HEK293 (cell line): ENCODE data around the gene UACA.

Experiments
- CTCF ChIA-PET: fragments of 350-600 bp; formaldehyde crosslinking; extraction: SDS; loops from one replicate; lab custom pipeline; 2021; ENCODE audit warnings: antibody characterized with exemption; lab: Yijun Ruan, JAX
- POLR2A ChIA-PET: fragments of 300-600 bp; formaldehyde crosslinking; extraction: SDS; loops from one replicate; lab custom pipeline; 2020; ENCODE audit warnings: antibody characterized with exemption, inconsistent platforms; lab: Yijun Ruan, JAX
- H3K27ac ChIP-seq: fragments of 200-500 bp; sonication (Bioruptor generic); 2 replicates; pipeline ENCODE4 v1.5.1; 2014; ENCODE audit warnings: low read depth, low read length, control low read depth, inconsistent platforms; ENCODE audit errors: extremely low read depth
- H3K36me3 ChIP-seq, 2 experiments: fragments of 200-500 bp in 1 of 2; sonication (Bioruptor generic) in 1 of 2; 1 replicate in 1 of 2; 2 replicates in 1 of 2; pipeline ENCODE4 v1.5.1; 2014 to 2017; ENCODE audit warnings: inconsistent platforms in 2 of 2, low read length in 2 of 2; ENCODE audit not compliant: control insufficient read depth in 2 of 2, insufficient read depth in 1 of 2
- H3K4me1 ChIP-seq: fragments of 200-500 bp; sonication (Bioruptor generic); 2 replicates; pipeline ENCODE4 v1.5.1; 2014; ENCODE audit warnings: mild to moderate bottlenecking, low read length, inconsistent platforms; ENCODE audit not compliant: control insufficient read depth, insufficient read depth
- H3K4me3 ChIP-seq: 2 replicates; pipeline ENCODE4 v1.5.1; 2011; ENCODE audit warnings: low read depth, mild to moderate bottlenecking, control low read depth, low read length, moderate library complexity
- H3K9me3 ChIP-seq: fragments of 200-500 bp; sonication (Bioruptor generic); 2 replicates; pipeline ENCODE4 v1.5.1; 2014; ENCODE audit warnings: low read depth, low read length, inconsistent platforms; ENCODE audit not compliant: control insufficient read depth, insufficient read depth
- ATF2 ChIP-seq: fragments of 450-650 bp; formaldehyde crosslinking; IDR thresholded peaks from 2 replicates; pipeline ENCODE4 v1.5.1; 2016; ENCODE audit warnings: missing biosample characterization, missing genetic modification characterization, low read depth
- KLF16 ChIP-seq: fragments of 450-650 bp; formaldehyde crosslinking; IDR thresholded peaks from 2 replicates; pipeline ENCODE4 v1.5.1; 2017; ENCODE audit warnings: missing biosample characterization, missing genetic modification characterization
- PATZ1 ChIP-seq: fragments of 450-650 bp; formaldehyde crosslinking; IDR thresholded peaks from 2 replicates; pipeline ENCODE4 v1.5.1; 2016; ENCODE audit warnings: missing biosample characterization, missing genetic modification characterization
- PRDM1 ChIP-seq: fragments of 450-650 bp; formaldehyde crosslinking; IDR thresholded peaks from 2 replicates; pipeline ENCODE4; 2016; ENCODE audit warnings: missing biosample characterization, missing genetic modification characterization
- YY1 ChIP-seq: fragments of 450-650 bp; formaldehyde crosslinking; IDR thresholded peaks from 2 replicates; pipeline ENCODE4 v1.5.1; 2018; ENCODE audit warnings: missing biosample characterization, missing genetic modification characterization
- ZBTB11 ChIP-seq: fragments of 450-650 bp; formaldehyde crosslinking; conservative IDR thresholded peaks from 2 replicates; pipeline ENCODE4 v1.5.1; 2016; ENCODE audit warnings: low read depth, missing biosample characterization, missing genetic modification characterization
- ZBTB44 ChIP-seq: fragments of 450-650 bp; IDR thresholded peaks from 2 replicates; pipeline ENCODE4 v1.5.1; 2018; ENCODE audit warnings: missing biosample characterization, mild to moderate bottlenecking, missing genetic modification characterization
- ZBTB8A ChIP-seq: fragments of 450-650 bp; formaldehyde crosslinking; IDR thresholded peaks from 2 replicates; pipeline ENCODE4 v1.5.1; 2016; ENCODE audit warnings: missing biosample characterization, missing genetic modification characterization
- ZNF133 ChIP-seq: fragments of 450-650 bp; formaldehyde crosslinking; IDR thresholded peaks from 2 replicates; pipeline ENCODE4 v1.5.1; 2016; ENCODE audit warnings: missing biosample characterization, missing genetic modification characterization
- ZNF175 ChIP-seq: fragments of 450-650 bp; formaldehyde crosslinking; IDR thresholded peaks from 2 replicates; pipeline ENCODE4 v1.5.1; 2016; ENCODE audit warnings: missing biosample characterization, missing genetic modification characterization
- ZNF223 ChIP-seq: fragments of 450-650 bp; formaldehyde crosslinking; IDR thresholded peaks from 2 replicates; pipeline ENCODE4 v1.5.1; 2016; ENCODE audit warnings: missing biosample characterization, missing genetic modification characterization
- ZNF280D ChIP-seq: fragments of 450-650 bp; formaldehyde crosslinking; IDR thresholded peaks from 2 replicates; pipeline ENCODE4 v1.5.1; 2016; ENCODE audit warnings: missing biosample characterization, missing genetic modification characterization
- ZNF571 ChIP-seq: fragments of 450-650 bp; formaldehyde crosslinking; IDR thresholded peaks from 2 replicates; pipeline ENCODE4 v1.5.0; 2017; ENCODE audit warnings: missing biosample characterization, missing genetic modification characterization
- ZNF768 ChIP-seq: fragments of 450-650 bp; formaldehyde crosslinking; IDR thresholded peaks from 2 replicates; pipeline ENCODE4 v1.5.1; 2018; ENCODE audit warnings: missing biosample characterization, mild to moderate bottlenecking, missing genetic modification characterization
- ZSCAN16 ChIP-seq: fragments of 450-650 bp; formaldehyde crosslinking; IDR thresholded peaks from 2 replicates; pipeline ENCODE4 v1.5.1; 2016; ENCODE audit warnings: missing biosample characterization, missing genetic modification characterization

UACA gene

GRCh38 chr15:70710714-70711113 lies 52.6 kb downstream of the UACA start:
- Histone ChIP-seq H3K9me3 (no peaks in the 10 kb centered on the region), H3K4me1 (peaks cover 46% of the 10 kb centered on the region), H3K36me3 (no peaks in the 10 kb centered on the region), H3K4me3 (no peak overlapping the region), H3K27ac (no peak overlapping the region)
- ChIA-PET CTCF (interaction anchor here (0.8 to 1.6 kb wide), 2 partner anchors 12 to 20 kb away, joined by 3 to 5 read pairs; no protein-coding TSS in a partner anchor), POLR2A (interaction anchor here (0.7 kb wide), 1 partner anchor 159 kb away, joined by 3 read pairs; no protein-coding TSS in a partner anchor)
- TF ChIP-seq KLF16 (tag by site-specific recombination): no peak
- no peak for TF ChIP-seq PRDM1
- no peak for TF ChIP-seq ZNF571
- TF ChIP-seq YY1: no peak
- TF ChIP-seq ZNF133: no peak
- no peak for TF ChIP-seq ZNF280D (tag by site-specific recombination)
- no peak for TF ChIP-seq ZNF175 (tag by site-specific recombination)
- TF ChIP-seq ZSCAN16: no peak
- TF ChIP-seq ZNF223 (tag by site-specific recombination): no peak
- TF ChIP-seq ZBTB44 (tag by site-specific recombination): no peak
- no peak for TF ChIP-seq ATF2 (tag by site-specific recombination)
- no peak for TF ChIP-seq PATZ1 (tag by site-specific recombination)
- TF ChIP-seq ZBTB8A (tag by site-specific recombination): no peak
- TF ChIP-seq ZBTB11: no peak
- TF ChIP-seq ZNF768 (tag by site-specific recombination): no peak
